NCI-H2196 (cell line): ENCODE data around the gene TP53TG5.
"Not testable (repeated sequence)": the region's sequence is repeated elsewhere in the genome, so short reads cannot be mapped to it uniquely, and the experiment has no call there.

Source experiments
- DNase-seq: peaks from one replicate; lab custom pipeline; 2025; ENCODE audit not compliant: unreplicated experiment; lab: John Stamatoyannopoulos, UW

Gene TP53TG5

DNA sequence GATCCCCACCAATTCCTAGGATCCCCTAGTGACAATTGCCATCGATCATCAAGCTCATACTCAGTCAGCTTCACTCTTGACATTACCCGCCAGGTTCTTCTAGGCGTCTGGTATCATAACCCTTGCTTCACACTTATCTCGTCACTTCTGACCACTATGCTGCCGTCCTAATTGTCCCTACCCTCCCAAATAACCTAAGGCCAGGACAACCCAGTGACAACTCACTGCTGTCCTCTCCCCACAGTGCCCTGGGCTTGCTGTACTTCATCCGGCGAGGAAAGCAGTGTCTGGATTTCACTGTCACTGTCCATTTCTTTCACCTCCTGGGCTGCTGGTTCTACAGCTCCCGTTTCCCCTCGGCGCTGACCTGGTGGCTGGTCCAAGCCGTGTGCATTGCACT is 11.5 kb downstream of the TP53TG5 start:
- no peak for DNase-seq

- DNase-seq = no peak
These were observed 11.9 kb downstream of the TP53TG5 start for GRCh38 chr20:45366192-45366591.

GRCh38 chr20:45365444-45365970 is 12.6 kb downstream of the TP53TG5 start:
- no peak for DNase-seq

DNA sequence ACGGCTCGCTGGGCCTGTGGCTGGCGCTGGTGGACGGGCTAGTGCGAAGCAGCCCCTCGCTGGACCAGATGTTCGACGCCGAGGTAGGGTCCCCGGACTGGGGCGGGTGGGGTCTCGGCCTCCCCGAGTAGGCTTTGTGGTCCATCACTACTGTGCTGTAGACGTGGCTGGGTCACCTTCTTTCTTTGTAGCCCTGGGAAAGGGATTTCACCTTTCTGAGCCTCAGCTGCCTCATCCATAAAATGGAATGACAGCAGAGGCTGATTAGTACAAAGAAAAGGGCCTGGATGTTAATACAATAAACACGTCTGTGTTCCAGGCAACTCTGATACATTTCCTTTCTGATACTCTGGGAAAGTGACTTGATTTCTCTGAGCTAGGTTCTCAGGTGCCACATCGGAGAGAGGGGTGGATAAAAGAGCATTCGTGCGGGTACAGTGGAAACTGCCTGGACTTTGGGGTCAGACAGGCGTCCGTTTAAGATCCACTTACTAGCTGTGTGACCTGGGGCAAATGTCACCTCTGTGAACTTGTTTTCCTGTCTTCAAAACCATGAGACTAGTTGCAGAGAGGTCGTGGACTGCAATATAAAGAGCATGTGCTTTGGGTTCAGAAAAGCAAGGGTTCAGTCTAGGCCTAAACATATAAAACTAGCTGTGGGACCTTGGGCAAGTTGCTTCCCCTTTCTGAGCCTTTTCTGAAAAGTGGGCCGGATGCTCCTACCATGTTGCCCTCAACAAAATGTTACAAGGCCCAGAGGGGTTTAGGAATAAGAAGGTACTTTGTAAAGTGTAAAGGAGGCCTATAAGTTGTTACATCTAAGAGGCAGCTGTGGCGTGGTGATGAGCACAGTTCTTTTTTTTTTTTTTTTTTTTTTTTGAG is 14.3 kb downstream of the TP53TG5 start:
- no peak for DNase-seq

DNA sequence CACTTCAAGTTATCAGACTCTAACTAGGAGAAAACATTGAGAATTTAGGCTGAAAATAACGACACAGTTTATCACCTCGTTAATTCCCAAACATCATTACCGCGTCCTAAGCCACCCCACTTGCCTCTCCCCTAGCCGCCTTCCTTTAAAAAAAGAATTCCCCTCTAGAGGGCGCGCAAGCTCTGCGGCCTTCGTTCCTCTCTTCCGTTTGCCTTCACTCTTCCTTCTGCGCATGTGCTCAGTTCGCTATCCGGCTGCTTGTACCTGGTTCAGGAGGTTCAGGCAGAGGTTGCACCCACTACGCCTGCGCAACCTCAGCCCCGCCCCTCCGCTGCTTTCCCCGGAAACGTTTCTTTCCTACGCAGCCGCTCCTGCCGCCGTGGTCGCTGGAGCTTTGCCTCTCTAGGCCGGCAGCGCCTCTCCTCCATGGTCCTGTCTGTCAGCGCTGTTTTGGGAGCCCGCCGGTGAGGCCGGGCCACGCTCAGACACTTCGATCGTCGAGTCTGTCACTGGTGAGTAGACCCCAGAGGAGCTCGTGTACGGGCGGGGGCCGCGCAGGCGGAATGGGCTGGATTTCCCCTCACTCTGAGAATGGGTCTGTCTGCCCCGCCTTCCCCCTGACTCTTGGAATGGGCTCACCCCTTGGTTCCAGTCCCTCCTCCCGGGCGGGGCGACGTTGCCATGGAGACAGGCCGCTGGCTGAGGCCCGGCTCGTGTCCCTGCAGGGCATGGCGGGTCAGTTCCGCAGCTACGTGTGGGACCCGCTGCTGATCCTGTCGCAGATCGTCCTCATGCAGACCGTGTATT is 15.1 kb downstream of the TP53TG5 start, which contains the start of gene SYS1:
Gene SYS1, plus strand, starts transcription at position 353 of the 807 bp plus-strand sequence. Its CDS starts 376 bp downstream, at position 729.
- peak; percentile 98 for DNase-seq

GRCh38 chr20:45361793-45362192 is 16.3 kb downstream of the TP53TG5 start:
- no peak for DNase-seq

DNA sequence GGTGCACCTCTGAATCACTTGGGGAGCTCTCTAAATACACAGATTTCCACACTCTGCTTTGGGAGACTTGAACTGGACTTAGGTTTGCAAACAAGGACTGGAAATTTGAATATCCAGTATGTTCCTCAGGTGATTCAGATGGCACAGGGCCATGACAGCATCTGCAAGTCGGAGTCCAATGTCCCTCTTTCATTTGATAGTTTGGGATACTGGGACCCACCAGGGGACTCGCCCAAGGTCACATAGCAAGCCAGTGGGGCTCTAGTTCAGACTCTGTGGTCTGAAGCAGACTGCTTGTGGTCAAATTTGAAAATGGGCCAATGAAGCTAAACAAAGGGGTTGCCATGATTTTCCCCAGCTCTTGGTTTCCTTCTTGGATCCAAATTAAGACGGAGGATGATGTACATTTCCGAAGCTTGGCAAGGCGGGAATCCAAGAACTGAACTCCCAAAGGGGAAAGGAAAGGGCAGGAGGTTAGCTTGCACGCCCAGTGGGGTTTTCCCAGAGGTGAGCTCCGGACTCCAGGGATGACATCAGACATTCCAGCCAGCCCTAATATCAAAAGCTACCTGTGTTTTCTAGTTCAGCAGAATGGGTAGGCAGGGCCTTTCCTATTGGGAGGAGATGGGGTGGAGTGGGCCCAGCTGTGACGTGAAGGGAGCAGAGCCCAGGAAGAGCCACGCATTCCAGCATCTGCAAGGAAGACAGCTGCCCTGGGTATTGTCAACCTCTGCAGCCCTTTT is 18.5 kb downstream of the TP53TG5 start:
- no peak for DNase-seq

GRCh38 chr20:45359069-45359405 is 19.1 kb downstream of the TP53TG5 start:
- no peak for DNase-seq

DNA sequence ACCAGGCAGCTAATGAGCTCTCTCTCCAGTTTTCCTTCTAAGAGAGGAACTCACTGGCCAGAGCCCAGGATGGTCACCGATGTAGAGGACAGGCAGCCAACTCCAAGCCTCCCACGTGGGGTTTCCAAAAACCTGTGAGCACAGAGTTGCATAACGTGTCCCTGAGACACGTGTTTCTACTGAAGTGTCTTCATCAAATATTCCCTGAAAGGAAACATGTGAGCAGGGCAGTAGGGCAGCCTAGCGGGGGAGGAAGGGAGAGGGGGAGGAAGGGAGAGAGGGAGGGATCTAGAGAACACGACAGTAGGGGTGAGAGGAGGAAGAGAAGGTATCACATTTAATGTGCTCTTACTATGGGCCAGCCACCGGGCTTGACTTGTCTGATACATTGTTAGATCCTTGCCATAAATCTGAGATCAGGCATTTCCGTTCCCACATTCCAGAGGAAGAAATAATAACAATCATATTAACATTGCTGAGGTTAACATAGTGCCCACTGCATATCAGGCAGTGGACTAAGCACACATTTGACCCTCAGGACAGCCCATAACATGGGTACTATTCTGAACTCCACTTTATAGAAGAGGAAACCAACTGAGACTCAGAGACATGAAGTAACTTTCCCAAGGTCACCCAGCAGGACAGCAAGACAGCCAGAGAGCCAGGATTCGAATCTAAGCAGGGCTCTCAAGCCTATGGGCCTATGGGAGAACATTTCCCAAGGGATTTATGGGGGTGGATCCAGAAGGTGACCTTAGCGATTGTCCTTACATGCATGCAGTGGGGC is 19.6 kb downstream of the TP53TG5 start:
- peak; percentile 37 for DNase-seq

- DNase-seq = no peak
These were observed 22.7 kb downstream of the TP53TG5 start for GRCh38 chr20:45355209-45356084.

- DNase-seq = no peak
These were observed 23.5 kb downstream of the TP53TG5 start for GRCh38 chr20:45354423-45355208.

GRCh38 chr20:45353746-45354145 is 24.4 kb downstream of the TP53TG5 start:
- no peak for DNase-seq

DNA sequence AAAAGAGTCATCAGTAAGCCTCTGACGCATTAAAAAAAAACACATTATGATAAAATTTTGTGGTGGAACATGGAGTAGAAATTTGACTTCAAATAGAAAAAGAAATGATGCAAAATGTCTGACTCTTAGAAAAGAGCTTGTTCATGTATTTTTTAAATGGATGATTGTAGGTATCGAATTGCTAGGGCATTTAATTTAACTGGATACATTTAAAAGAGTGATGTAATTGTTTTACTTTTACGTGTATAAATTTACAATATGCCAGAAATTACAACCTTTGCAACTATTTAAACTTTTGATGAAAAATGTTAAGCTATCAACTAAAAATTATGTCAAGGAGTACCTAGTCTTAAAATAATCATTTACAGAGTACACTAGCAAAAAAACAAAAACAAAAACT is 25.4 kb downstream of the TP53TG5 start:
- no peak for DNase-seq

- DNase-seq = not testable (repeated sequence)
These were observed 27.3 kb downstream of the TP53TG5 start for GRCh38 chr20:45350795-45351194.

DNA sequence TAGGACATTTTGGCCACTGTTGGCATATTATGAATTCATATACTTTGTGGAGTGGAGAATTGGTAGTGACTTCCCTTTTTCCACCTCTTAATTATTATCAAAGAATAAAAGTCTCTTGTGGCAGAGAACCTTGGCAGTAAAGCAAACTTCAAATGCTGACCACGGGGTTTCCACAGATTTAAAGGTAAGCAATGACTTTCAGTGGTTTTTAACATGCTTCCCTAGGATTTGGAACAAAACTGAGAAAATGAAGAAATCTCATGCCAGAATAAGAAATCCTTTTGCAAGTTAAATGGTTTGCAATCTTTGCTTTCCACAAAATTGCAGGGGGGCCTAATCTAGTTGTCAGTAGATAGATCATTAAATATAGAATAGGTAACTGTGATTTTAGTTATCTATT is 27.9 kb downstream of the TP53TG5 start:
- DNase-seq = no peak

GRCh38 chr20:45347936-45348778 is 30.0 kb downstream of the TP53TG5 start, which contains the start of gene SDC4:
SDC4 (minus strand) TSS chr20:45348424; CDS start chr20:45348384, 40 bp downstream.
- DNase-seq = peak; percentile 48

DNA sequence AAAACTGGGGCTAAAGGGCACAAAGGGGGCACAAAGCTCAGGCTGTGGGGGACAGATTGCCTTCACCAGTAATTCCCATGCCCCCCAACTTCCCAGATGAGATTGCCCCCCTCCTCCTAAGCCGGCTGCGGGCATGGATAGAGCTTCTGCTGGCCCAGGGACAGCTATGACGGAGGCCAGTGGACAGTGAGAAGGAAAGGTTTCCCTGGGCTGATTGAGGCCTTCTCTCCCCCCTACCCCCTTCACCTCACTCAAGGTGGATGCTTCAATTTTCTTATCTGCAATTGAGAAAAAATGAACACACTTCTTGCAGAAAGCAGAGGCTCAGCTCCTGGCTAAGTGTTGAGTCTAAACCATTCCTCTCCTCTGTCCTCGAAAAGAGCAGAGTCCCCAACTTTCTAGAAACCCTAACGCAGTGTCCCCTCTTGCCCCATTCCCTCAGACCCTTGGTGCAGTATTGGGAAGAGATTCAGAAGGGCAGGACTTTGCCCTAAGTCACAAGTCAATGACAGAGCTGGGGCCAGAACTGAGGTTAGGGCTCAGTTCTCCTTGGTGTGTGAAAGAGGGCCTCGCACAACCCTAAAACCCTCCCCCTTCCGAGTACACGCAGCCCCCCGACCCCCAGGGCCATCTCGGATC is 30.7 kb downstream of the TP53TG5 start:
- no peak for DNase-seq
